ENCODE data around the gene STK10. TPM values are rescaled to one million over a fixed set of nuclear protein-coding genes. Genes with fewer than 3 reads are reported as not detected.

Gene STK10
- total RNA-seq, 1 experiment from 2014 or later = 25.7 TPM

- TF ChIP-seq EZH2 (IDR thresholded peaks at IDR 0.05; ENCODE audit: low read length, unreplicated experiment) (no peak), EZH2phosphoT487 (IDR thresholded peaks at IDR 0.05; ENCODE audit: borderline replicate concordance, low read length) (no peak)
- TF ChIP-seq, protein P1, sequence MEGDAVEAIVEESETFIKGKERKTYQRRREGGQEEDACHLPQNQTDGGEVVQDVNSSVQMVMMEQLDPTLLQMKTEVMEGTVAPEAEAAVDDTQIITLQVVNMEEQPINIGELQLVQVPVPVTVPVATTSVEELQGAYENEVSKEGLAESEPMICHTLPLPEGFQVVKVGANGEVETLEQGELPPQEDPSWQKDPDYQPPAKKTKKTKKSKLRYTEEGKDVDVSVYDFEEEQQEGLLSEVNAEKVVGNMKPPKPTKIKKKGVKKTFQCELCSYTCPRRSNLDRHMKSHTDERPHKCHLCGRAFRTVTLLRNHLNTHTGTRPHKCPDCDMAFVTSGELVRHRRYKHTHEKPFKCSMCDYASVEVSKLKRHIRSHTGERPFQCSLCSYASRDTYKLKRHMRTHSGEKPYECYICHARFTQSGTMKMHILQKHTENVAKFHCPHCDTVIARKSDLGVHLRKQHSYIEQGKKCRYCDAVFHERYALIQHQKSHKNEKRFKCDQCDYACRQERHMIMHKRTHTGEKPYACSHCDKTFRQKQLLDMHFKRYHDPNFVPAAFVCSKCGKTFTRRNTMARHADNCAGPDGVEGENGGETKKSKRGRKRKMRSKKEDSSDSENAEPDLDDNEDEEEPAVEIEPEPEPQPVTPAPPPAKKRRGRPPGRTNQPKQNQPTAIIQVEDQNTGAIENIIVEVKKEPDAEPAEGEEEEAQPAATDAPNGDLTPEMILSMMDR (conservative IDR thresholded peaks at IDR 0.05; ENCODE audit: low read depth, low read length) = no peak
- Histone ChIP-seq H3K9me2 (replicated peaks; ENCODE audit: low read length) (no peaks in the 10 kb centered on the region), H3K27me3 (ENCODE audit: low read length) (no peaks in the 10 kb centered on the region), H3F3A (ENCODE audit: low read length, unreplicated experiment) (no peaks in the 10 kb centered on the region), H3K4me1 (ENCODE audit: insufficient read depth, low read length) (peaks cover 32% of the 10 kb centered on the region), H2AFZ (ENCODE audit: low read length) (no peak overlapping the region), H3K79me2 (ENCODE audit: low read length) (no peaks in the 10 kb centered on the region), H3K4me3 (ENCODE audit: low read length) (no peak overlapping the region), H3K27ac (ENCODE audit: low read length) (peak overlapping the region; percentile 32), H3K9ac (ENCODE audit: low read length) (no peak overlapping the region), H4K20me1 (ENCODE audit: low read length) (0 out of 2 replicates have a peak, but pooled peaks cover 3% of the 10 kb centered on the region), H3K9me3 (ENCODE audit: low read length) (no peaks in the 10 kb centered on the region), H3K4me2 (ENCODE audit: low read length) (peak overlapping the region; percentile 58), H3K36me3 (ENCODE audit: low read depth, low read length) (no peaks in the 10 kb centered on the region; the same call in 1 of the 2 replicates)
- no TSS peak for BruUV-seq (replicated peaks)
- peak; percentile 97 for DNase-seq
- ATAC-seq = peak; percentile 87
- intact Hi-C loops (cut with micrococcal nuclease) = loop anchor here (10.0 kb wide), 1 partner anchor 272 kb away; no protein-coding TSS in a partner anchor
- ChIA-PET POLR2A (ENCODE audit: unreplicated experiment) (no interaction called here), CTCF (interaction anchor here (1.1 kb wide), 1 partner anchor 267 kb away, joined by 3 read pairs; no protein-coding TSS in a partner anchor)
Observed at GRCh38 chr5:172102913-172103626, 85.0 kb downstream of the STK10 start.

GRCh38 chr5:172102218-172102870, 85.7 kb downstream of the STK10 start:
- H2AFZ ChIP-seq (ENCODE audit: low read length) = no peak overlapping the region
- no peak overlapping the region for H3K4me3 ChIP-seq (ENCODE audit: low read length)
- H3K9me2 ChIP-seq (replicated peaks; ENCODE audit: low read length) = no peaks in the 10 kb centered on the region
- H3K9ac ChIP-seq (ENCODE audit: low read length) = no peak overlapping the region
- intact Hi-C loops (cut with micrococcal nuclease) = loop anchor here (10.0 kb wide), 1 partner anchor 272 kb away; no protein-coding TSS in a partner anchor
- TF ChIP-seq EZH2phosphoT487 (IDR thresholded peaks at IDR 0.05; ENCODE audit: borderline replicate concordance, low read length) (no peak), EZH2 (IDR thresholded peaks at IDR 0.05; ENCODE audit: low read length, unreplicated experiment) (no peak)
- TF ChIP-seq, protein P1 (conservative IDR thresholded peaks at IDR 0.05; ENCODE audit: low read depth, low read length) = no peak
- no peaks in the 10 kb centered on the region for H3K27me3 ChIP-seq (ENCODE audit: low read length)
- ChIA-PET CTCF (no interaction called here), POLR2A (ENCODE audit: unreplicated experiment) (no interaction called here)
- BruUV-seq (replicated peaks) = no TSS peak
- DNase-seq (no peak), ATAC-seq (no peak)
- no peaks in the 10 kb centered on the region for H3K79me2 ChIP-seq (ENCODE audit: low read length)
- peaks cover 3% of the 10 kb centered on the region; the same call in 1 of the 2 replicates for H3K36me3 ChIP-seq (ENCODE audit: low read depth, low read length)
- H3F3A ChIP-seq (ENCODE audit: low read length, unreplicated experiment) = no peaks in the 10 kb centered on the region
- H3K4me2 ChIP-seq (ENCODE audit: low read length) = peak overlapping the region; percentile 50; the same call in 1 of the 2 replicates
- no peak overlapping the region for H3K27ac ChIP-seq (ENCODE audit: low read length)
- H3K9me3 ChIP-seq (ENCODE audit: low read length) = no peaks in the 10 kb centered on the region
- H3K4me1 ChIP-seq (ENCODE audit: insufficient read depth, low read length) = peaks cover 25% of the 10 kb centered on the region
- 0 out of 2 replicates have a peak, but pooled peaks cover 3% of the 10 kb centered on the region for H4K20me1 ChIP-seq (ENCODE audit: low read length)

All from PC-3 (cell line).